Measurements from ENCODE around the gene ARMC9.
"Not testable (repeated sequence)": the region's sequence is repeated elsewhere in the genome, so short reads cannot be mapped to it uniquely, and the experiment has no call there.

Gene ARMC9

DNA sequence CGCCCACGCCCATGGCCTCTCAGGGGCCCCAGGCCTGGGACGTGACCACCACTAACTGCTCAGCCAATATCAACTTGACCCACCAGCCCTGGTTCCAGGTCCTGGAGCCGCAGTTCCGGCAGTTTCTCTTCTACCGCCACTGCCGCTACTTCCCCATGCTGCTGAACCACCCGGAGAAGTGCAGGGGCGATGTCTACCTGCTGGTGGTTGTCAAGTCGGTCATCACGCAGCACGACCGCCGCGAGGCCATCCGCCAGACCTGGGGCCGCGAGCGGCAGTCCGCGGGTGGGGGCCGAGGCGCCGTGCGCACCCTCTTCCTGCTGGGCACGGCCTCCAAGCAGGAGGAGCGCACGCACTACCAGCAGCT, 199.5 kb downstream of the ARMC9 start:
- no peak overlapping the region for H3K4me3 ChIP-seq (ENCODE audit: low read length)
- DNase-seq (ENCODE audit: low read depth), result no peak
- TF ChIP-seq, protein P1, sequence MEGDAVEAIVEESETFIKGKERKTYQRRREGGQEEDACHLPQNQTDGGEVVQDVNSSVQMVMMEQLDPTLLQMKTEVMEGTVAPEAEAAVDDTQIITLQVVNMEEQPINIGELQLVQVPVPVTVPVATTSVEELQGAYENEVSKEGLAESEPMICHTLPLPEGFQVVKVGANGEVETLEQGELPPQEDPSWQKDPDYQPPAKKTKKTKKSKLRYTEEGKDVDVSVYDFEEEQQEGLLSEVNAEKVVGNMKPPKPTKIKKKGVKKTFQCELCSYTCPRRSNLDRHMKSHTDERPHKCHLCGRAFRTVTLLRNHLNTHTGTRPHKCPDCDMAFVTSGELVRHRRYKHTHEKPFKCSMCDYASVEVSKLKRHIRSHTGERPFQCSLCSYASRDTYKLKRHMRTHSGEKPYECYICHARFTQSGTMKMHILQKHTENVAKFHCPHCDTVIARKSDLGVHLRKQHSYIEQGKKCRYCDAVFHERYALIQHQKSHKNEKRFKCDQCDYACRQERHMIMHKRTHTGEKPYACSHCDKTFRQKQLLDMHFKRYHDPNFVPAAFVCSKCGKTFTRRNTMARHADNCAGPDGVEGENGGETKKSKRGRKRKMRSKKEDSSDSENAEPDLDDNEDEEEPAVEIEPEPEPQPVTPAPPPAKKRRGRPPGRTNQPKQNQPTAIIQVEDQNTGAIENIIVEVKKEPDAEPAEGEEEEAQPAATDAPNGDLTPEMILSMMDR (conservative IDR thresholded peaks at IDR 0.05; ENCODE audit: low read length), result no peak

DNA sequence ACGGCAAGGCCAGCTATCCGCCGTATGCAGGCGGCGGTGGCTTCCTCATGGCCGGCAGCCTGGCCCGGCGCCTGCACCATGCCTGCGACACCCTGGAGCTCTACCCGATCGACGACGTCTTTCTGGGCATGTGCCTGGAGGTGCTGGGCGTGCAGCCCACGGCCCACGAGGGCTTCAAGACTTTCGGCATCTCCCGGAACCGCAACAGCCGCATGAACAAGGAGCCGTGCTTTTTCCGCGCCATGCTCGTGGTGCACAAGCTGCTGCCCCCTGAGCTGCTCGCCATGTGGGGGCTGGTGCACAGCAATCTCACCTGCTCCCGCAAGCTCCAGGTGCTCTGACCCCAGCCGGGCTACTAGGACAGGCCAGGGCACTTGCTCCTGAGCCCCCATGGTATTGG, 200.2 kb downstream of the ARMC9 start:
- TF ChIP-seq, protein P1 (conservative IDR thresholded peaks at IDR 0.05; ENCODE audit: low read length), result no peak
- DNase-seq (ENCODE audit: low read depth), result no peak
- H3K4me3 ChIP-seq (ENCODE audit: low read length), result no peak overlapping the region

DNA sequence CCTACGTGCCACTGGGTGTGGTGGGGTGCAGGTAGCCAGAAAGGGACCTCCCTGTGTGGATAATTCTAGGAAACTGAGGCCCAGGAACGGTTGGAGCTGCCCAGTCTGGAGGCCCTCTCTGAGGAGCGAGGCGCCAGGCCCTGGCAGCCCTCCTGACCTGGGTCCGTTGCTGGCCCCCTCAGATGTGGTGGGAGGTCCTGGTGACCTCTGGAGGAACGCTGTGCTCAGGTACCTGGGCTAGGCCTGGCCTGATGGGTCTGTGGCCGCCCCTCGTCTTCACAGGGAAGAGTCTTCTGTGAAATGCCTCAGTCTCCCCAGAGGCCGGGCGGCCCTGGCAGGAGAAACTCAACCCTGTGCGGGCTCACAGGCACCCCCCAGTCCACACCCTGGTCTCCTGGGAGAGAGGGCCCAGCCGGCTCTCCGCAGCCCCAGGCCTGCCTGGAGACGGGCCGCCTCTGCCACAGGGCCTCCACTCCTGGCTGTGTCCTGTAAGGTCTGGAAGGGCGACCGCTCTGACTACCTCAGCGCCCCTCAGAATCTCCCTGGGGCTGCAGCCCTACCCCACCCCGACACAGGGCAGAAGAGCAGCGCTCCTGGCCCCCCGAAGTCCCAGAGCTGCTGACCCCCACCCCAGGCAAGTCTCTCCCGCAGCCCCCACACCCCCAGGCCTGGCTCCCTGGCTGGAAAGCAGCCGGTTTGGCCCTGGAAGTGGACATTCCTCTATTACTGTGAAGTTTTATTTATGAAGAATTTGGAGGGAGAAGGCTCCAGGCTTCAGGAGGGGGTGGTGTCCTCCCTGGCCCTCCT, 200.8 kb downstream of the ARMC9 start:
- H3K4me3 ChIP-seq (ENCODE audit: low read length), result no peak overlapping the region
- DNase-seq (ENCODE audit: low read depth), result no peak
- TF ChIP-seq, protein P1 (conservative IDR thresholded peaks at IDR 0.05; ENCODE audit: low read length), result no peak

DNA sequence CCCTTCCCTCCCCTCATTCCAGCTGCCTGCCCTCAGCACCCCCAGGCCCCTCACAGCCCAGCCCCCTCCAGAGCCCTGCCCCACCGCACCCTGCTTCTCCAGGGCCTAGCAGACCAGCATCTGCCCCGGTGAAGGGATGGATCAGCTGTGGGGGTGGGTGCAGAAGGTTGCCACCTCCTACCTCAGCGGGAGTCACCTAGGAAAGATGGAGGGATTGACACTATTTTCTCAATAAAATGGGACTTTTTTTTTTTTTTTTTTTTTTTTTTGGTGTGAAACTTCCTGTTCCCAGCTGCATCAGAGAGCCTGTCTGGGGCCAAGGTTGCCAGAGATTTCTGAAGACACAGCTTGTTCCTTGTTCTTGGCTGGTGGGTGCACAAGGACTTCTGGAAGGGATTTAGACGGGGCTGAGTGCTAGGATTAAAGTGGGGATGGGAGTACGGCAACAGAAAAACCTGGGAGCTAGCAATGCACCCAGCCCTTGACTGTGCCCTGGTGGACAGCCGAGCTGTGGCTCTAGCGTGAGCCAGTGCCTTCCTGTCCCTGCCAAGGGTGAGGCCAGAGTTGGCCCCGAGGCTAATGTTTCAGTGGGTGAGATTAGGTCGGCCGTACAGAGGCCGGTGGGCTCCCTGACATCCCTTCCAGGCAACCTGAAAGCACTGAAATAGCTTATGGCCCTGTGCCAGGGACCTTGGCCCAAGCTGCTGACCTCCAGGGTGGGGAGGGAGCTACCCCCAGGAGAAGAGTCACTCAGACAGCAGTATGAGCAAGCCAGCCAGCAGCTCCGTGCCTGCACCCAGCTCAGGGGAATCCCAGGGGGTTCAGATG, 201.6 kb downstream of the ARMC9 start:
- H3K4me3 ChIP-seq (ENCODE audit: low read length), result no peak overlapping the region
- TF ChIP-seq, protein P1 (conservative IDR thresholded peaks at IDR 0.05; ENCODE audit: low read length), result peak; percentile 28; the same call in 1 of the 2 replicates
- peak; percentile 17 for DNase-seq (ENCODE audit: low read depth)

DNA sequence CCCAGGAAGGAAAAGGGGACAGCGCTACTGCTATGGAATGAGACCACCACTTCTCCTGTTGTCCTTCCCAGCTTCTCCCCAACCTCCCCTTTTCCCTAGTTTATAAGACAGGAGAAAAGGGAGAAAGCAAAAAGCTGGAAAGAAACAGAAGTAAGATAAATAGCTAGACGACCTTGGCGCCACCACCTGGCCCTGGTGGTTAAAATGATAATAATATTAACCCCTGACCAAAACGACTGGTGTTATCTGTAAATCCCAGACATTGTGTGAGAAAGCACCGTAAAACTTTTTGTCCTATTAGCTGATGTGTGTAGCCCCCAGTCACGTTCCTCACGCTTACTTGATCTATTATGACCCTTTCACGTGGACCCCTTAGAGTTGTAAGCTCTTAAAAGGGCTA, 202.2 kb downstream of the ARMC9 start:
- H3K4me3 ChIP-seq (ENCODE audit: low read length); DNase-seq (ENCODE audit: low read depth): not testable (repeated sequence)
- TF ChIP-seq, protein P1 (conservative IDR thresholded peaks at IDR 0.05; ENCODE audit: low read length), result 0 out of 2 replicates have a peak, but pooled peaks have one; percentile 1

DNA sequence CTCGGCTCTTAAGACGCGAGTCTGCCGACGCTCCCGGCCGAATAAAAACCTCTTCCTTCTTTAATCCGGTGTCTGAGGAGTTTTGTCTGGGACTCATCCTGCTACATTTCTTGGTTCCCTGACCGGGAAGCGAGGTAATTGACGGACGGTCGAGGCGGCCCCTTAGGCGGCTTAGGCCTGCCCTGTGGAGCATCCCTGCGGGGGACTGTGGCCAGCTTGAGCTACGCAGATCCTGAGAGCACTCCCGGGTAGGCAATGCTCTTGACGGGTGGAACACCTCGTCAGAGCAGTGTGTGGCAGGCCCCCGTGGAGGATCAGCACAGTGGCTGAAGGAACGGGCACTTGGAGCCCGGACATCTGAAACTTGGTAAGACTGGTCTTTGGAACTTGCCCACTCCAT, 202.7 kb downstream of the ARMC9 start:
- not testable (repeated sequence) for DNase-seq (ENCODE audit: low read depth)

DNA sequence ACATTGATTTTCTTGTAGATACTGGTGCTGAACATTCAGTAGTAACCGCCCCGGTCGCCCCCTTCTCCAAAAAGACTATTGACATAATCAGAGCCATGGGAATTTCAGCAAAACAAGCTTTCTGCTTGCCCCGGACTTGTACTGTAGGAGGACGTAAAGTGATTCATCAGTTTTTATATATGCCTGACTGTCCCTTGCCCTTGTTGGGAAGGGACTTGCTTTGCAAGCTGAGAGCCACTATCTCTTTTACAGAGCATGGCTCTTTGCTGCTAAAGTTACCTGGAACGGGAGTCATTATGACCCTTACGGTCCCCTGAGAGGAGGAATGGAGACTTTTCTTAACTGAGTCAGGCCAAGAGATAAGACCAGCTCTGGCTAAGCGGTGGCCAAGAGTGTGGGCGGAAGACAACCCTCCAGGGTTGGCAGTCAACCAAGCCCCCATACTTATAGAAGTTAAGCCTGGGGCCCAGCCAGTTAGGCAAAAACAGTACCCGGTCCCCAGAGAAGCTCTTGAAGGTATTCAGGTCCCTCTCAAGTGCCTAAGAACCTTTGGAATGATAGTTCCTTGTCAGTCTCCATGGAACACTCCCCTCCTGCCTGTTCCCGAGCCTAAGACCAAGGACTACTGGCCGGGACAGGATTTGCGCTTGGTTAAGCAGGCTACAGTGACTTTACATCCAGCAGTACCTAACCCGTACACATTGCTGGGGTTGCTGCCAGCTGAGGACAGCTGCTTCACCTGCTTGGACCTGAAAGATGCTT, 205.2 kb downstream of the ARMC9 start:
- DNase-seq (ENCODE audit: low read depth), result not testable (repeated sequence)

More for the DNA sequence above, 202.7 kb downstream of the ARMC9 start:
- not testable (repeated sequence) for H3K4me3 ChIP-seq (ENCODE audit: low read length)

DNA sequence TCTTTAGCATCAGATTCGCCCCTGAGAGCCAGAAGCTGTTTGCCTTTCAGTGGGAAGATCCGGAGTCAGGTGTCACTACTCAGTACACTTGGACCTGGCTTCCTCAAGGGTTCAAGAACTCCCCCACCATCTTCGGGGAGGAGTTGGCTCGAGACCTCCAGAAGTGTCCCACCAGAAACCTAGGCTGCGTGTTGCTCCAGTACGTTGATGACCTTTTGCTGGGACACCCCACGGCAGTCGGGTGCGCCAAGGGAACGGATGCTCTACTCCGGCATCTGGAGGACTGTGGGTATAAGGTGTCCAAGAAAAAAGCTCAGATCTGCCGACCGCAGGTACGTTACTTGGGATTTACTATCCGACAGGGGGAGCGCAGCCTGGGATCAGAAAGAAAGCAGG, 205.8 kb downstream of the ARMC9 start:
- not testable (repeated sequence) for H3K4me3 ChIP-seq (ENCODE audit: low read length); DNase-seq (ENCODE audit: low read depth)

More for the DNA sequence above, 205.2 kb downstream of the ARMC9 start:
- H3K4me3 ChIP-seq (ENCODE audit: low read length), result not testable (repeated sequence)

All from AG10803 (cell line).